Activated naive CD8-positive, alpha-beta T cell treated with anti-CD3 and anti-CD28 coated beads for 36 hours (primary cell): ENCODE data around the gene PRDM16. TPM values are rescaled to one million over a fixed set of nuclear protein-coding genes. Genes with fewer than 3 reads are reported as not detected.

Experiments used
- DNase-seq: peaks from one replicate; pipeline ENCODE4 v3.0.0; 2021
- H3K27ac Mint-ChIP-seq: one replicate; pipeline ENCODE4 v1.8.0; 2022; ENCODE audit warnings: mild to moderate bottlenecking, moderate library complexity, mixed read lengths
- H3K27me3 Mint-ChIP-seq: one replicate; pipeline ENCODE4 v1.8.0; 2022; ENCODE audit warnings: mild to moderate bottlenecking, mixed read lengths
- H3K36me3 Mint-ChIP-seq: one replicate; pipeline ENCODE4 v1.8.0; 2021; ENCODE audit warnings: mild to moderate bottlenecking, mixed read lengths
- H3K4me1 Mint-ChIP-seq: one replicate; pipeline ENCODE4 v1.8.0; 2021; ENCODE audit warnings: mixed read lengths
- H3K4me3 Mint-ChIP-seq: one replicate; pipeline ENCODE4 v1.8.0; 2022; ENCODE audit warnings: mild to moderate bottlenecking, moderate library complexity, mixed read lengths
- H3K9me3 Mint-ChIP-seq: one replicate; pipeline ENCODE4 v1.8.0; 2022; ENCODE audit warnings: mixed read lengths
- total RNA-seq, 2 experiments: library from RNA; stranded (reverse); gene quantifications; one replicate each; pipeline ENCODE4 v1.2.3, GENCODE V29; 2021

The PRDM16 gene
- total RNA-seq, 2 experiments from 2014 or later = 0.06 to 0.12 TPM

DNA sequence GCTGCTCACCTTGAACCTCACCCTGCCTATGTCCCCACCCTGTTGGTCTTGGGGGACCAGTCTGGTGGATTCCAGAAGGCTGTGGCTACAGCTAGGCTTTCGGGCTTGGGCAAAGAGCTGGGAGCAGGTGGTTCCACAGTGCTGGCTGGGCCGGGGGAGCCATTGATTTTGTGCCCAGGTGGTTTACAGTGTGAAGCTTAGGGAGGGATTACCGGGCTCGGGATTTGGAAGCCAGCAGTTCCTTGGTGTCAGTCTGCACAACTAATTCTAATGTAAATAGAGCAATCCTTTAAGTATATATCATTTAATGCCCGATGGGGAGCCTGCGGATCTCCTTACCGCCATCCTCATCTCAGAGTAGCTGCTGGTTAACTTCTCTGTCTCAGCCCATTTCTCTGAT lies 38.2 kb downstream of the PRDM16 start:
- Mint-ChIP-seq H3K4me3 (no peak overlapping the region), H3K9me3 (no peaks in the 10 kb centered on the region), H3K4me1 (no peaks in the 10 kb centered on the region), H3K27me3 (no peaks in the 10 kb centered on the region), H3K36me3 (no peaks in the 10 kb centered on the region), H3K27ac (no peak overlapping the region)
- DNase-seq = no peak

DNA sequence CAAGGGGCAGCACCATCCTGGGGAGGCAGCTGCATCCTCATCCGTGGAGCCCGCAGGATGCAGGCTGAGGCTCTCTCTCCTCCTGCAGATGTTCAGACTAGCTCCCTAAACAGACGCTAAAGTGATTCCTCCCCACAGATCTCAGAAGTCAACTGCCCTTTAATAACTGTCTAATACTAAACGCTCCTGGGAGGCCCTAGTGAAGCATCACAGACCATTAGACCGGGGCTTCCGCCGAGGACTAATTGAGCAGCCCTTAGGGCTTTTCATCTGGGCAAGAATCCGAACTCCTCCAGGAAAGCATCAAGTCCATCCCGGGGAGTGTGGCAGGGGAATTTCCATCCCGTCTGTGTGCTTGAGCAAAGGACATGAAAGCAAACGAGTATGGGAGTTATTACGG lies 40.4 kb downstream of the PRDM16 start:
- Mint-ChIP-seq H3K27me3 (no peaks in the 10 kb centered on the region), H3K27ac (no peak overlapping the region), H3K9me3 (no peaks in the 10 kb centered on the region), H3K36me3 (no peaks in the 10 kb centered on the region), H3K4me3 (no peak overlapping the region), H3K4me1 (no peaks in the 10 kb centered on the region)
- DNase-seq = no peak

DNA sequence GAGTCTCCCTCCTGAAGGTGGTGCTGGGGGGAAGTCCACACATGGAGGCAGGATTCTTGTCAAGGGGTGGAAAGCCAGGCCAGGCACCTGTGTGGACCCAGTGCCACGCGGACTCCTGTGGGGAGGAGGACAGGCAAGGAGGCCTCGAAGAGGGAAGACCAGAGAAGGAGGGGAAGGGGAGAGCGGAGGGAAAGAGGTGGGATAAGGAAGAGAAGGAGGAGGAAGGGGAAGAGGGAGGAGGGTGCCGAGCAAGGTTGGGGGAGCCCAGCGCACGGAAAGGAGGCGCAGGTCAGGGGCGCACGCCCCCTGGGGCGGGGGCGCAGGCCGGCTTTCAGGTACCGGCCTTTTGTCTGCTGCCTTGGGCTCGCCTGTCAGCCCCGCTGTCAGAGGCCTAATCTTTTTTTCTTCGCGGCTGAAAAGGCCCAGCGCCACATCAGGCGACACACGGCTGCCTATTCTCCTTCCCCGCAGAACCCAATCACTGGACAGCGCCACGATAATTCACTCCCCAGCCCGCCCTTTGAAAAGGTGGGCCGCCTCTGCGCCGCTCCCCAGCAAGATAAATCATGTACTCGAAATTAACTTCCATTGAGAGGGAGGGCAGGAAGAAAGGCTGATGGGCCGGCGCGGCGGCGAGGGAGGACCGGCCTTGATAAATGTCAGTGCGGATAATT lies 42.5 kb downstream of the PRDM16 start:
- Mint-ChIP-seq H3K27me3 (no peaks in the 10 kb centered on the region), H3K9me3 (no peaks in the 10 kb centered on the region), H3K4me1 (no peaks in the 10 kb centered on the region), H3K36me3 (no peaks in the 10 kb centered on the region), H3K4me3 (no peak overlapping the region), H3K27ac (peak overlapping the region; percentile 11)
- no peak for DNase-seq

DNA sequence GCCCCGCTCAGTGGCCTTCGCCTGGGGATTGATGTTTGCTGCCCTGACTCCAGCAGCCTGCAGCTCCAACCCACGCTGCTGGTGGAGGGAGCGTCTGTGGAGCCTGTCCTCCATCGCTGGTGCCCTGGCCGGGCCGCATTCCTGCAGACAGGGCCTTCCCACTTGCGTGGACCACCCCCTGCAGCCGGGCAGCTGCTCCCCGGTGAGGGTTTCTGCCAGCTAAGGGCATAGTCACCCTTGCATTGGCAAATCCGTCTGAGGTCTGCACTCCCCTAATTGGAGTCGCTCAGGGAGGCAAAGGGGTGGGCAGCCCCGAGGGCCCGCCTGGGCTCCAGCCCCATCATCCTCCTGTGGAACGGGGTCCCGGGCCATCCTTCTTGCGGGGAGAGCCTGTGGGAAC lies 43.5 kb downstream of the PRDM16 start:
- no peaks in the 10 kb centered on the region for H3K4me1 Mint-ChIP-seq
- no peaks in the 10 kb centered on the region for H3K9me3 Mint-ChIP-seq
- H3K4me3 Mint-ChIP-seq = no peak overlapping the region
- H3K27ac Mint-ChIP-seq = no peak overlapping the region
- H3K36me3 Mint-ChIP-seq = no peaks in the 10 kb centered on the region
- no peaks in the 10 kb centered on the region for H3K27me3 Mint-ChIP-seq
- no peak for DNase-seq

DNA sequence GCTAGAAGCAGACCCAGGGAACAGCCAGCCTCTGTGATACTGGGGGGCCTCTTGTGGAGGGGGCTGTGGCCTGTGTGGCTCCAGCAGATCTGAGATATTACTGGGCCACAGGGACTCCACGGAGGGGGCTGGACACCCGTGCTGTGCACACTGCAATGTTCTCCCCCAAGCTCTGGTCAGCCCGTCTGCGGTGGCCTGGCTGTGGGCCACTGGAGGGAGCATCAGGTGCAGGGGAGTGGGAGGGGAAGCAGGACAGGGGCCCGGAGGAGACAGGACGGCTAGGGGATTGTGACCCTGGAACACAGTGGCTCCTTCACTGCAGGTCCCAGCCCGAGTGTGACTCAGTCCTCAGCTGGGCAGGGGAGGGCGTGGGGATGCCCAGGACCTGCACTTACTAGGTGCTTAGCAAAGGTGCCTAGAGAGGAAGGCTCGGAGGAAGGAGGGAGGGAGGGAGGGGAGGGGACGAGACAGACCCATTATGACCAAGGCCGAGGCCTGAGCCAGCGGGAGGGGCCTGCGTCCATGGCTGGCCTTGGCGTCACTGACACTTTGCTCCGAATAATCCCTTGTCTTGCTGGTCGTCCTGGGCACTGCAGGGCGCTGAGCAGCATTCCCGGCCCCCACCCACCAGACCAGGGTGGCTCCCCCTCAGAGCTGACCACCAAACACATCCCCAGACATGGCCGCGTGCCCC lies 44.2 kb downstream of the PRDM16 start:
- Mint-ChIP-seq H3K27ac (no peak overlapping the region), H3K36me3 (no peaks in the 10 kb centered on the region), H3K27me3 (no peaks in the 10 kb centered on the region), H3K4me3 (no peak overlapping the region), H3K9me3 (no peaks in the 10 kb centered on the region), H3K4me1 (no peaks in the 10 kb centered on the region)
- no peak for DNase-seq

DNA sequence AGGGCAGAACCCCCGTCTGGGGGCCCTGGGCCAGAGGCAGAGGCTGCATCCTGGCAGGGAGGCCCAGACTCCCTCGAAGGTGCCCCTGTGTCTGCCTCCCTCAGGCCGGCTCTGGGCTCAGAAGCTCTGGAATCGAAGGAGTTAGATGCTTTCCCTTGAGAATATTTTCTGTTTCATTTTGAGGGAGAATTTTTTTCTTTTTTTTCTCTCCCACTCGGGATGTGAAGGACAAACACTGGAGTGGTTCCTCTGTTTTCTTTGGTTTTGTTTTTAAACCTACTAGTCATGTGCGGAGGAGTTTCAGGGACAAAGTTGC lies 44.7 kb downstream of the PRDM16 start:
- Mint-ChIP-seq H3K27me3 (no peaks in the 10 kb centered on the region), H3K4me3 (no peak overlapping the region)
- no peak for DNase-seq

DNA sequence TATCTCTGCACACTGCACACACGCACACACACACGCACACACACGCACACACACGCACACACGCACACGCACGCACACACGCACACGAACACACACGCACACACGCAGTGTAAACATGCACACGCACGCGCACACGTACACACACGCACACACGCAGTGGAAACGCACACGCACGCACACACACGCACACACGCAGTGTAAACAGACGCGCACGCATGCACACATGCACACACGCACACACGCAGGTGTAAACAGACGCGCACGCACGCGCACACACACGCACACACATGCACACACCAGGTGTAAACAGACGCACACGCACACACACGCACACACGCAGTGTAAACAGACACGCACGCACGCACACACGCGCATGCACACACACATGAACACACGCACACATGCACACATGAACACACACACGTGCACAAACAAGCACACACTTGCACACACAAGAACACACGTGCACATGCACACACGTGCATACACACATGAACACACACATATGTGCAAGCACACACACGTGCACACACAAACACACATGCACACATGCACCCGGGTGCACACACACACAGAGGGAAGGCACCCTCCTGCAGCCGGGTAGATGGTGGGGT lies 45.2 kb downstream of the PRDM16 start:
- no peak for DNase-seq
- Mint-ChIP-seq H3K36me3 (no peaks in the 10 kb centered on the region), H3K4me3 (no peak overlapping the region), H3K4me1 (no peaks in the 10 kb centered on the region), H3K27me3 (no peaks in the 10 kb centered on the region), H3K9me3 (no peaks in the 10 kb centered on the region), H3K27ac (no peak overlapping the region)

More for the DNA sequence above, 44.7 kb downstream of the PRDM16 start:
- Mint-ChIP-seq H3K36me3 (no peaks in the 10 kb centered on the region), H3K27ac (no peak overlapping the region), H3K9me3 (no peaks in the 10 kb centered on the region), H3K4me1 (no peaks in the 10 kb centered on the region)

DNA sequence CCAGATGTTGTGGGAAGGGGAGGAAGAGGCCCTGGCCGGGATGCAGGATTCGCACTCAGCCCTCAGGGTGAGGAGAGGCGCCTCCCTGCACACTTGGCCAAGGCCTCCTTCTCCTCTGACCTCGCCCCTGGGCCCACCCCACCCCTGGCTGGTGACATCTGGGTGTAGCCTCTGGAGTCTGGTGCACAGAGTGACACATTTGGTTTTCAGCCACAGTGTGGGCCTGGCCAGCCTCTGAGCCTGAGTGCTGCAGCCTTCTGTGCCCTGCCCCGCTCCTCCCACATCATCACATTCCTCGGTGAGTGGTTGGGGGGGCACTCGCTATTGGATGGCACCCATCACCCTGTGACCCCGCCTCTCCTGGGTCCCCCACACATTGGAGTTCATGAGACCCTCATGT lies 45.8 kb downstream of the PRDM16 start:
- Mint-ChIP-seq H3K4me1 (no peaks in the 10 kb centered on the region), H3K36me3 (no peaks in the 10 kb centered on the region), H3K27me3 (no peaks in the 10 kb centered on the region), H3K27ac (no peak overlapping the region), H3K4me3 (no peak overlapping the region), H3K9me3 (no peaks in the 10 kb centered on the region)
- DNase-seq = no peak

DNA sequence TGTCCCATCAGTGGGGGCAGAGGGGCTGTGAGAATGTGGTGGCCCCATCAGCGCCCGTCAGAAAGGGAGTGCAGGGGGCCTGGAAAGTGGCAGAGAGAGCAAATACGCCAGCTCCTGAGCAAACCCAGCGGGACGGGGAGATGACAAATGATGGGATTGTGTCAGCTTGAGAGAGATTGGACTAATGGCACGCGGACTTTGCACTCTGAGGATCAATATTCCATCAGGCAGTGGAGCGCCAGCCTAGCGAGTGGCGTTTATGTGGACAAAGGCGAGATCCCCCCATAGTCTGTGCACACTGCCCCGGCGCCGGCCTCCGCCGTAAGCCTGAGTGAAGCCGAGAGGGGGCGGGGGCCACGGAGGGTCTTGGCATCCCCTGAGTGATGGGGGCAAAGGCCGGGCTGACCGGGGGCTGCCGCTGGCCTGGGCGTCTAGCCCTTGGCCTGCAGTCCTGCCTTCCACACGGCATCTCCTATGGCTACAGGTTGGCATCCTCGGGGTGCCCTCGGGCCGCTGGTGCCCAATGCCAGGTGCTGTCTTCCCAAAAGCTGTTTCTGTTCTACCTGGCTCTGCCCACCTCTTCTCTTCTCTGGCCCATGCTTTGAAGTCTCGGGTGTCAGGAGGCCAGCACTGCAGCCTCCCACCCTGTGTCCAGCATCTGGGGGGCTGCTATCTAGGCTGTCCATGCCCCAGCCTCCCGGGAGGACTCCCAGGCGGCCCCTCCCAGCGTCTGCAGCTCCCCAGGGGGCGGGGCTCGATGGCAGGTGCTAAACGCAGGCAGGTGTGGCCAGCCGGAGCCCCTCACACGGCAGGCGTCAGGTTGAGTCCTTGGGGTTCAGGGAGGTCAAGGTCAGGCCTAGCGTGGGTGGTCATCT lies 46.5 kb downstream of the PRDM16 start:
- no peaks in the 10 kb centered on the region for H3K4me1 Mint-ChIP-seq
- DNase-seq = no peak
- H3K27me3 Mint-ChIP-seq = no peaks in the 10 kb centered on the region
- no peaks in the 10 kb centered on the region for H3K36me3 Mint-ChIP-seq
- no peaks in the 10 kb centered on the region for H3K9me3 Mint-ChIP-seq
- no peak overlapping the region for H3K4me3 Mint-ChIP-seq
- no peak overlapping the region for H3K27ac Mint-ChIP-seq

DNA sequence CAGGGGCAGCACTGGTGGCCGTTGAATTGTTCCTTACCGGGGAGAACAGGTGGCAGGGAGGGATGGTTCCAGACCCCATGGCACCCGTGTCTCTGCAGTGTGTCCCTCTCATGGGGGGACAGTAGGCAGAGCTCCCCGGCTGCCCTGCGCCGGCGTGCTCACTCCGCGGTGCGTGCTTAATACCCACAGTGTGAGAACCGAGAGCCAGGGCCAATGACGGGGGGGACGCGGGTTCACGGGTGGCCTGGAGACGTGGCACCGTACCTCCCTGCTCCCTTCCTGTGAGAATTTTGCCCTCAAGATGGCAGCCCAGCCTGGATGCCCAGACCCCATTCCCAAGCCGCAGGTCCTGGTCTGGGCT lies 47.1 kb downstream of the PRDM16 start:
- no peak for DNase-seq
- Mint-ChIP-seq H3K27ac (no peak overlapping the region), H3K9me3 (no peaks in the 10 kb centered on the region), H3K4me1 (no peaks in the 10 kb centered on the region), H3K36me3 (no peaks in the 10 kb centered on the region), H3K4me3 (no peak overlapping the region), H3K27me3 (no peaks in the 10 kb centered on the region)

DNA sequence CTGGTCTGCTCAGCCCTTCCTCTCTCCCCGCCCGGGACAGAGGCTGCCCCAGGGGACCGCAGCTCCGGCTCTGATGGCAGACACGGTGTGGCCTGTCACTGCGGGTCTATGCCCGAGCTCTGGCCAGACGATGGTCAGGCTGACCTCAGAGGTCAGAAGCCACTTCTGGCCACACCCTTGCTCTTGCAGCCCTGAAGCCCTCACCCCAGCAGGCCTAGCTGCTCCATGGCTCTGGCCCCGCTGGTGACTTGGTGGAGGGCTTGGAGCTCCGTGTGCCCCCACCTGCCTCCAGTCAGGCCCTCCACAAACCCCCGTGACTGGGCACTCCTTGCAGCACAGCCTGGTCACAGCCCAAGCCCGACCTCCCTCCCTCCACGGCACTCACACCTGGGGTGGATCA lies 47.6 kb downstream of the PRDM16 start:
- Mint-ChIP-seq H3K27ac (no peak overlapping the region), H3K9me3 (no peaks in the 10 kb centered on the region), H3K4me1 (no peaks in the 10 kb centered on the region), H3K36me3 (no peaks in the 10 kb centered on the region), H3K4me3 (no peak overlapping the region), H3K27me3 (no peaks in the 10 kb centered on the region)
- no peak for DNase-seq

DNA sequence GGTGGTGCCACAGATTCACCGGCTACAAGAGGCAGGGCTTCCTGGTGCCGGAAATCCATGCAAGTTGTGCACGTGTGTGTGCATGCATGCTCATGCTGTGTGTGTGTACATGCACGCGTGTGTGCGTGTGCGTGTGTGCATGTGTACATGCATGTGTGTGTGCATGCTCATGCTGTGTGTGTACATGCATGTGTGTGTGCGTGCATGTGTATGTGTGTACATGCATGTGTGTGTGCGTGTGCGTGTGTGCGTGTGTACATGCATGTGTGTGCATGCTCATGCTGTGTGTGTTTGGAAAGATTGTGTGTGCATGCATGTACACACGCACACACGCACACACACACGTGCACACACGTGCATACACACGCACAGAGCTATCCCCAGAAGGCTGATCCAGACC lies 48.9 kb downstream of the PRDM16 start:
- no peaks in the 10 kb centered on the region for H3K27me3 Mint-ChIP-seq
- H3K4me1 Mint-ChIP-seq = no peaks in the 10 kb centered on the region
- H3K27ac Mint-ChIP-seq = no peak overlapping the region
- H3K36me3 Mint-ChIP-seq = no peaks in the 10 kb centered on the region
- H3K9me3 Mint-ChIP-seq = no peaks in the 10 kb centered on the region
- no peak for DNase-seq
- no peak overlapping the region for H3K4me3 Mint-ChIP-seq

DNA sequence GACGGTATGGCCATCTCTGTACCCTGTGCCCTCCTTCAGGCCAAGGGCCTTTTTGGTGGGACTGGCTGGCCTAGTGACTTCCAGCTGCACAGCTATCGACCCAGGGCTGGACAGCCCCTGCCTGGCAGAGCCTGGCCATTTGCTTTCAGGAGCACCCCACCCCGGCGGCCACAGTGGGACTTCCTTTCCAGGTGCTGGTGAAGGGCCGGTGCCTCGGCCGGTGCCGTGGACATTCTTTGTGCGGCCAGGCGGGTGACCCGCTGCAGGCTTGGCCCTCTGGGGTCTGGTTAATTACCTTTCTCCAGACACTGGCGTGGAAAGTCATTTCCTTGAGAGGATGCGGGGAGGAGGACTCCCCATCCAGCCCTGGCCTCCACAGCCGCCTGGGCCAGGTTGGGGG lies 50.1 kb downstream of the PRDM16 start:
- DNase-seq = no peak
- Mint-ChIP-seq H3K4me1 (no peaks in the 10 kb centered on the region), H3K36me3 (no peaks in the 10 kb centered on the region), H3K27ac (no peak overlapping the region), H3K4me3 (no peak overlapping the region), H3K9me3 (no peaks in the 10 kb centered on the region), H3K27me3 (no peaks in the 10 kb centered on the region)

DNA sequence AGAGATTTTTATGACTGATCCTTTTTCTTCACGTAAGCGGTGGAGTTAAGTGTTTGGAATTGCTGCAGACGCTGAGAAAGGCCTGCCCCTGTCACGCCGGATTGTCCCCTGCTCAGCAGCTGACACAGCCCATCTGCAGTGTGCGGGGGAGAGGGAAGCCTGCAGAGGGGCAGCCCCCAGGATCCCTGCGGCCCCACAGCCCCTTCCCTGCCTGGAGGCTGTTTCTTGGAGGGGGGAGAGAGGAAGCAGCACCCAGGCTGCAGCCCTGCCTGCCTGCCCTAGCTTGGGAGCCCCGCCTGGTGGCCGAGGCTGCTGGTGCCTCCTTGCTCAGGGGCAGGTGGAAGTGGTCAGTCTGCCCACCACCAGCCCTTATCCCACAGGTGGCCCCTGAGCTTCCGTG lies 50.7 kb downstream of the PRDM16 start:
- Mint-ChIP-seq H3K27ac (no peak overlapping the region), H3K4me3 (no peak overlapping the region), H3K36me3 (no peaks in the 10 kb centered on the region), H3K4me1 (no peaks in the 10 kb centered on the region), H3K9me3 (no peaks in the 10 kb centered on the region), H3K27me3 (no peaks in the 10 kb centered on the region)
- DNase-seq = no peak

DNA sequence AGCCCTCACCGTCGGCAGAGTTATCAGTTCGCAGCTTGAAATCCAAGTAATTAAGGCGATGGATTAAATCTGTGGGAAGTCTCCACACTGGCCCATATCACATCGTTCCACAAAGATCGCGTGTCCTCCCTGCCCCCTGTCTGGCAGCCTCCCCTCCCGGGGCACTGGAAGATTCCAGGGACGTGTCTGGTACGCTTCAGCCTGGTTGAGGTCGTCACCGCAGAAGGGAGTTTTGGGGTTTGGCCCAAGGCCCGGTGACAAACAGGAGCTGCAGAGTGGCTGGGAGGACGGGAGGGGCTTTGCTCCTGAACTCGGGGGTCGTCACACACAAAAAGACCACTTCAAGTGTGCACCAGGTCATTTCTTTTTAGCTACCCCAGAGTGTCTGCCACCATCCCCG lies 51.1 kb downstream of the PRDM16 start:
- no peak for DNase-seq
- no peak overlapping the region for H3K4me3 Mint-ChIP-seq
- no peaks in the 10 kb centered on the region for H3K27me3 Mint-ChIP-seq
- H3K4me1 Mint-ChIP-seq = no peaks in the 10 kb centered on the region
- H3K27ac Mint-ChIP-seq = no peak overlapping the region
- no peaks in the 10 kb centered on the region for H3K9me3 Mint-ChIP-seq
- H3K36me3 Mint-ChIP-seq = no peaks in the 10 kb centered on the region
